ENCODE results near the gene C1QTNF3. TPM values are rescaled to one million over a fixed set of nuclear protein-coding genes. Genes with fewer than 3 reads are reported as not detected.

Gene C1QTNF3
- total and polyA plus RNA-seq, 2 of the 8 experiments (the other 6 are each of a cell fraction or from before 2014, with no cell fraction given): 1.0 to 1.2 TPM

- H4K20me1 ChIP-seq (replicated peaks in 1 of 2; ENCODE audit: control insufficient read depth in 1 of 2, insufficient read depth in 2 of 2, low read length in 2 of 2): no peaks in the 10 kb centered on the region
- no peak overlapping the region for H2AK5ac ChIP-seq (ENCODE audit: low read depth, low read length)
- no peak overlapping the region for H3K9ac ChIP-seq (replicated peaks in 1 of 4; ENCODE audit: extremely low read depth in 1 of 4, low read depth in 3 of 4, low read length in 3 of 4)
- H4K8ac ChIP-seq (ENCODE audit: extremely low read depth, insufficient read depth, low read length): no peak overlapping the region
- no peak overlapping the region for H2AFZ ChIP-seq (ENCODE audit: low read length)
- H3K4me1 ChIP-seq (replicated peaks in 1 of 4; ENCODE audit: control insufficient read depth in 3 of 4, insufficient read depth in 4 of 4, low read length in 3 of 4): no peaks in the 10 kb centered on the region
- H3K9me3 ChIP-seq (ENCODE audit: insufficient read depth in 2 of 2, low read depth in 1 of 2, low read length in 1 of 2): no peaks in the 10 kb centered on the region
- H3K27me3 ChIP-seq (replicated peaks in 1 of 4; ENCODE audit: control insufficient read depth in 3 of 4, extremely low read depth in 1 of 4, insufficient read depth in 3 of 4, low read length in 3 of 4): no peaks in the 10 kb centered on the region
- DNase-seq (ENCODE audit: low read depth in 1 of 2, low spot score in 2 of 2) (no peak), FAIRE-seq (no peak)
- H3K4me2 ChIP-seq (ENCODE audit: insufficient read depth in 1 of 2, low read depth in 2 of 2, low read length in 2 of 2): no peak overlapping the region
- H2BK12ac ChIP-seq (ENCODE audit: low read depth, low read length): no peak overlapping the region
- H3K23me2 ChIP-seq (ENCODE audit: low read depth, low read length): no peaks in the 10 kb centered on the region
- H3K14ac ChIP-seq (ENCODE audit: insufficient read length): no peak overlapping the region
- no peak overlapping the region for H3K56ac ChIP-seq (replicated peaks; ENCODE audit: insufficient read length, low read depth, low read length)
- H2BK20ac ChIP-seq (ENCODE audit: low read length): no peak overlapping the region
- H3K79me2 ChIP-seq (ENCODE audit: control insufficient read depth in 1 of 2, insufficient read depth in 2 of 2, low read length in 2 of 2): no peaks in the 10 kb centered on the region
- H4K5ac ChIP-seq (ENCODE audit: insufficient read length, low read depth, low read length): no peak overlapping the region
- H3K4me3 ChIP-seq (ENCODE audit: extremely low read depth in 1 of 4, insufficient read depth in 2 of 4, low read depth in 3 of 4, low read length in 4 of 4): no peak overlapping the region
- H3K36me3 ChIP-seq (ENCODE audit: control insufficient read depth in 2 of 4, insufficient read depth in 4 of 4, low read length in 3 of 4): no peaks in the 10 kb centered on the region; a peak in 1 of 8 replicates
- no peak overlapping the region for H2BK120ac ChIP-seq (replicated peaks; ENCODE audit: low read depth, low read length)
- H3K18ac ChIP-seq (ENCODE audit: extremely low read depth, low read length): no peak overlapping the region
- no peaks in the 10 kb centered on the region for H3K79me1 ChIP-seq (ENCODE audit: low read depth, low read length)
- CTCF ChIA-PET (ENCODE audit: partially characterized antibody): interaction anchor here (0.8 to 1.4 kb wide), 2 partner anchors 13 to 38 kb away, joined by 5 read pairs; no protein-coding TSS in a partner anchor
- H3K23ac ChIP-seq (ENCODE audit: insufficient read length): no peak overlapping the region
- H4K91ac ChIP-seq (replicated peaks; ENCODE audit: insufficient read length, low read length): no peak overlapping the region
- POLR2A ChIA-PET (ENCODE audit: partially characterized antibody): no interaction called here
- H2BK5ac ChIP-seq (ENCODE audit: low read depth, low read length): no peak overlapping the region
- H3K27ac ChIP-seq (ENCODE audit: low read depth, low read length): no peak overlapping the region
- H3K4ac ChIP-seq (replicated peaks; ENCODE audit: insufficient read length, low read depth, low read length): no peak overlapping the region
- no peak overlapping the region for H2BK15ac ChIP-seq (ENCODE audit: low read length)
- WGBS, 2 experiments (ENCODE audit: extremely low coverage in 1 of 2, insufficient coverage in 1 of 2, insufficient read length in 1 of 2, insufficient replicate concordance in 2 of 2, low coverage in 1 of 2, low lambda C conversion rate in 2 of 2, missing lambda C conversion rate in 1 of 2): 90% methylated on average over 2 of the region's 2 CpGs; no CpG with 5 or more reads in 1 of the 2 experiments
- TF ChIP-seq BRCA1 (IDR thresholded peaks at IDR 0.05; ENCODE audit: low read depth, low read length) (no peak), RXRA (IDR thresholded peaks at IDR 0.05; ENCODE audit: insufficient read depth, low read depth, low read length) (no peak), GTF2F1 (IDR thresholded peaks at IDR 0.05; ENCODE audit: borderline replicate concordance, low read depth, low read length) (no peak), GABPA (IDR thresholded peaks at IDR 0.05; ENCODE audit: borderline replicate concordance, insufficient read depth, low read length) (no peak), MAFK (IDR thresholded peaks at IDR 0.05; ENCODE audit: low read depth, low read length) (no peak), ASH2L (IDR thresholded peaks at IDR 0.05; ENCODE audit: low read length) (no peak), SP4 (IDR thresholded peaks at IDR 0.05; ENCODE audit: low read length) (no peak), POLR2A (IDR thresholded peaks at IDR 0.05; ENCODE audit: control extremely low read depth in 1 of 2, low read depth in 2 of 2, low read length in 2 of 2) (no peak), NANOG (IDR thresholded peaks at IDR 0.05; ENCODE audit: insufficient read depth, low read depth, low read length, poor library complexity, severe bottlenecking) (no peak)
Measured at GRCh38 chr5:34035756-34036155, 7.3 kb downstream of the C1QTNF3 start.
